Kidney epithelial cell (primary cell): ENCODE data around the gene LINGO1. TPM values are rescaled to one million over a fixed set of nuclear protein-coding genes. Genes with fewer than 3 reads are reported as not detected.

Source experiments
- DNase-seq: peaks from one replicate; pipeline ENCODE4 v3.0.0-alpha.2; 2010; ENCODE audit warnings: low read depth
- H3K27me3 ChIP-seq: 2 replicates; pipeline ENCODE4 v1.6.0; 2011; ENCODE audit warnings: low read length; ENCODE audit not compliant: control insufficient read depth, insufficient read depth
- H3K36me3 ChIP-seq: 2 replicates; pipeline ENCODE4 v1.5.1; 2011; ENCODE audit warnings: low read length; ENCODE audit not compliant: control insufficient read depth, insufficient read depth
- H3K4me3 ChIP-seq: 2 replicates; pipeline ENCODE4 v1.5.1; 2011; ENCODE audit warnings: low read depth, mild to moderate bottlenecking, control low read depth, low read length
- CTCF ChIP-seq: IDR thresholded peaks from 2 replicates; pipeline ENCODE4 v1.5.1; 2011; ENCODE audit warnings: mild to moderate bottlenecking, moderate library complexity, low read length, control low read depth, inconsistent platforms; ENCODE audit not compliant: insufficient read depth, poor library complexity, severe bottlenecking
- total RNA-seq: library from RNA; depleted of rRNA; stranded (reverse); fragments of >200 nt; gene quantifications from 2 replicates; pipeline ENCODE4 v1.2.3, GENCODE V29; 2015

Gene LINGO1
- total RNA-seq, 1 donor from 2014 or later, result 4.8 TPM

GRCh38 chr15:77645602-77646001 lies 12.9 kb upstream of the LINGO1 start:
- no peak overlapping the region for H3K4me3 ChIP-seq
- TF ChIP-seq CTCF, result no peak
- no peaks in the 10 kb centered on the region for H3K36me3 ChIP-seq
- no peak for DNase-seq
- H3K27me3 ChIP-seq, result peaks cover 29% of the 10 kb centered on the region

GRCh38 chr15:77644543-77645247 lies 12.0 kb upstream of the LINGO1 start:
- H3K27me3 ChIP-seq, result peaks cover 32% of the 10 kb centered on the region
- DNase-seq, result no peak
- no peak overlapping the region for H3K4me3 ChIP-seq
- no peak for TF ChIP-seq CTCF
- H3K36me3 ChIP-seq, result no peaks in the 10 kb centered on the region

- TF ChIP-seq CTCF, result no peak
- Histone ChIP-seq H3K27me3 (peaks cover 38% of the 10 kb centered on the region), H3K4me3 (no peak overlapping the region), H3K36me3 (no peaks in the 10 kb centered on the region)
- DNase-seq, result no peak
Measured at GRCh38 chr15:77643764-77644163, 11.1 kb upstream of the LINGO1 start.

GRCh38 chr15:77642793-77643430 lies 10.2 kb upstream of the LINGO1 start:
- Histone ChIP-seq H3K36me3 (no peaks in the 10 kb centered on the region), H3K4me3 (no peak overlapping the region), H3K27me3 (peaks cover 42% of the 10 kb centered on the region)
- no peak for DNase-seq
- no peak for TF ChIP-seq CTCF

GRCh38 chr15:77641999-77642398 lies 9.3 kb upstream of the LINGO1 start:
- TF ChIP-seq CTCF, result no peak
- H3K27me3 ChIP-seq, result peaks cover 43% of the 10 kb centered on the region
- no peak overlapping the region for H3K4me3 ChIP-seq
- DNase-seq, result no peak
- no peaks in the 10 kb centered on the region for H3K36me3 ChIP-seq
